Keratinocyte (primary cell): ENCODE measurements around the gene FTCD. TPM values are rescaled to one million over a fixed set of nuclear protein-coding genes. Genes with fewer than 3 reads are reported as not detected.

Source experiments
- DNase-seq: peaks from one replicate; pipeline ENCODE4 v3.0.0-alpha.2; 2011; ENCODE audit warnings: low read depth, missing footprints, low spot score
- FAIRE-seq: peaks from 2 replicates; lab custom pipeline; 2011; peaks lifted over from hg19 to GRCh38; lab: Jason Lieb, UNC
- H2AFZ ChIP-seq: 2 replicates; pipeline ENCODE4 v1.6.0; 2012; ENCODE audit warnings: low read length, control low read depth, inconsistent platforms; ENCODE audit not compliant: control insufficient read depth
- H3K27ac ChIP-seq: 2 replicates; pipeline ENCODE4 v1.5.1; 2011; ENCODE audit warnings: low read length; ENCODE audit not compliant: control insufficient read depth, insufficient read depth
- H3K27me3 ChIP-seq: 3 replicates; pipeline ENCODE4 v1.6.0; 2011; ENCODE audit warnings: low read length; ENCODE audit not compliant: control insufficient read depth, insufficient read depth; ENCODE audit errors: extremely low read depth
- H3K36me3 ChIP-seq, 2 experiments: 2 replicates in 1 of 2; 3 replicates in 1 of 2; pipeline ENCODE4 v1.5.1; 2011; ENCODE audit warnings: low read length in 2 of 2, mild to moderate bottlenecking in 1 of 2; ENCODE audit not compliant: control insufficient read depth in 2 of 2, insufficient read depth in 2 of 2; ENCODE audit errors: extremely low read depth in 1 of 2
- H3K4me1 ChIP-seq: 3 replicates; pipeline ENCODE4 v1.5.1; 2011; ENCODE audit warnings: low read length; ENCODE audit not compliant: control insufficient read depth, insufficient read depth; ENCODE audit errors: extremely low read depth
- H3K4me2 ChIP-seq: 3 replicates; pipeline ENCODE4 v1.6.0; 2011; ENCODE audit warnings: low read depth, low read length; ENCODE audit not compliant: control insufficient read depth, insufficient read depth; ENCODE audit errors: extremely low read depth
- H3K4me3 ChIP-seq, 3 experiments: fragments of 200-600 bp in 1 of 3; sonication (generic) in 1 of 3; 2 replicates in 2 of 3; 3 replicates in 1 of 3; pipeline ENCODE4 v1.5.1; 2011 to 2016; ENCODE audit warnings: low read length in 3 of 3, mild to moderate bottlenecking in 3 of 3, control low read depth in 2 of 3, inconsistent platforms in 1 of 3, low read depth in 1 of 3, mixed read lengths in 1 of 3, mixed run types in 1 of 3, moderate library complexity in 1 of 3; ENCODE audit not compliant: control insufficient read depth in 2 of 3, insufficient read depth in 2 of 3; ENCODE audit errors: extremely low read depth in 1 of 3
- H3K79me2 ChIP-seq: 2 replicates; pipeline ENCODE4 v1.6.0; 2012; ENCODE audit warnings: low read length; ENCODE audit not compliant: control insufficient read depth, insufficient read depth
- H3K9ac ChIP-seq: 3 replicates; pipeline ENCODE4 v1.6.0; 2011; ENCODE audit warnings: low read length; ENCODE audit not compliant: control insufficient read depth, insufficient read depth; ENCODE audit errors: extremely low read depth
- H3K9me1 ChIP-seq: 3 replicates; pipeline ENCODE4 v1.6.0; 2011; ENCODE audit warnings: low read length; ENCODE audit not compliant: control insufficient read depth, insufficient read depth; ENCODE audit errors: extremely low read depth
- H3K9me3 ChIP-seq: 2 replicates; pipeline ENCODE4 v1.5.1; 2012; ENCODE audit warnings: low read depth, low read length; ENCODE audit not compliant: control insufficient read depth
- H4K20me1 ChIP-seq: 3 replicates; pipeline ENCODE4 v1.6.0; 2011; ENCODE audit warnings: low read length; ENCODE audit not compliant: control insufficient read depth, insufficient read depth; ENCODE audit errors: extremely low read depth
- CTCF ChIP-seq, 3 experiments: IDR thresholded peaks in 1 of 3; conservative IDR thresholded peaks in 1 of 3; optimal IDR thresholded peaks in 1 of 3; 2 replicates in 2 of 3; 3 replicates in 1 of 3; pipeline versions ENCODE3 to v1.5.1; 2011; ENCODE audit warnings: low read length in 3 of 3, mild to moderate bottlenecking in 3 of 3, moderate library complexity in 2 of 3, control low read depth in 1 of 3, inconsistent platforms in 1 of 3; ENCODE audit not compliant: insufficient read depth in 2 of 3; ENCODE audit errors: extremely low read depth in 1 of 3
- EZH2 ChIP-seq: IDR thresholded peaks from one replicate; pipeline ENCODE4 v1.6.1; 2012; ENCODE audit warnings: inconsistent platforms, mild to moderate bottlenecking, low read length, moderate library complexity
- dilution Hi-C: fragments of 300-500 bp; cut with MboI; formaldehyde crosslinking; loops from one replicate; pipeline ENCODE4 v1.7.0; 2020; ENCODE audit warnings: low sequenced_read_pairs; ENCODE audit not compliant: extremely low pct_ligation_motif_present
- polyA plus RNA-seq, 5 experiments: library from polyadenylated mRNA; depleted of rRNA in 3 of 5; stranded (reverse) in 3 of 5; stranded (forward) in 1 of 5; unstranded in 1 of 5; fragments of >200 nt; gene quantifications; 1 replicate in 1 of 5; 2 replicates in 3 of 5; 3 replicates in 1 of 5; pipeline versions ENCODE4 v1.2.1 to v1.2.3, GENCODE V29; 2011 to 2012; ENCODE audit warnings: missing spikeins in 2 of 5, low read depth in 1 of 5, low replicate concordance in 1 of 5

The FTCD gene
- polyA plus RNA-seq, 1 donor (not counting 4 experiments of a cell fraction or from before 2014, with no cell fraction given) = not detected

GRCh38 chr21:46191257-46191685, 35.9 kb upstream of the FTCD start:
- no peak overlapping the region for H2AFZ ChIP-seq
- no peak for FAIRE-seq
- no peak overlapping the region for H3K4me3 ChIP-seq
- peaks cover 5% of the 10 kb centered on the region for H4K20me1 ChIP-seq
- TF ChIP-seq CTCF (optimal IDR thresholded peaks at IDR 0.05 in 1 of 3, IDR thresholded peaks at IDR 0.05 in 1 of 3, conservative IDR thresholded peaks at IDR 0.05 in 1 of 3; ENCODE audit: extremely low read depth in 1 of 3, insufficient read depth in 2 of 3, low read length in 3 of 3) = no peak
- no peak for TF ChIP-seq EZH2
- no peak overlapping the region for H3K9ac ChIP-seq
- DNase-seq = no peak
- H3K36me3 ChIP-seq = peaks cover 49 to 54% of the 10 kb centered on the region in 2 experiments
- H3K4me2 ChIP-seq = no peak overlapping the region
- no peaks in the 10 kb centered on the region for H3K9me3 ChIP-seq
- no peaks in the 10 kb centered on the region for H3K27me3 ChIP-seq
- dilution Hi-C loops = no loop called here
- no peak overlapping the region for H3K27ac ChIP-seq
- H3K4me1 ChIP-seq = peaks cover 23% of the 10 kb centered on the region
- H3K79me2 ChIP-seq = no peaks in the 10 kb centered on the region
- no peaks in the 10 kb centered on the region for H3K9me1 ChIP-seq

- DNase-seq (no peak), FAIRE-seq (no peak)
- Histone ChIP-seq H3K36me3 (peaks cover 44 to 48% of the 10 kb centered on the region in 2 experiments), H3K4me3 (no peak overlapping the region), H3K9me3 (no peaks in the 10 kb centered on the region), H3K9me1 (no peaks in the 10 kb centered on the region), H3K4me2 (no peak overlapping the region), H3K27me3 (no peaks in the 10 kb centered on the region), H3K27ac (no peak overlapping the region), H4K20me1 (peaks cover 5% of the 10 kb centered on the region), H2AFZ (no peak overlapping the region), H3K79me2 (no peaks in the 10 kb centered on the region), H3K4me1 (peaks cover 23% of the 10 kb centered on the region), H3K9ac (no peak overlapping the region)
- dilution Hi-C loops = no loop called here
- TF ChIP-seq CTCF (optimal IDR thresholded peaks at IDR 0.05 in 1 of 3, IDR thresholded peaks at IDR 0.05 in 1 of 3, conservative IDR thresholded peaks at IDR 0.05 in 1 of 3; ENCODE audit: extremely low read depth in 1 of 3, insufficient read depth in 2 of 3, low read length in 3 of 3) = no peak
- no peak for TF ChIP-seq EZH2
Observed at GRCh38 chr21:46190491-46191131, 35.2 kb upstream of the FTCD start.
